Activated T-cell treated with anti-CD3 and anti-CD28 coated beads, Interleukin-2, amount 50 U/mL, for 1 hour (primary cell): ENCODE results near the gene ARPC4.
A peak's percentile ranks its signal among the peaks of the same experiment; 100 is the strongest.

Experiments used
- DNase-seq: peaks from one replicate; pipeline ENCODE4 v3.0.0-alpha.2; 2020

Gene ARPC4

DNA sequence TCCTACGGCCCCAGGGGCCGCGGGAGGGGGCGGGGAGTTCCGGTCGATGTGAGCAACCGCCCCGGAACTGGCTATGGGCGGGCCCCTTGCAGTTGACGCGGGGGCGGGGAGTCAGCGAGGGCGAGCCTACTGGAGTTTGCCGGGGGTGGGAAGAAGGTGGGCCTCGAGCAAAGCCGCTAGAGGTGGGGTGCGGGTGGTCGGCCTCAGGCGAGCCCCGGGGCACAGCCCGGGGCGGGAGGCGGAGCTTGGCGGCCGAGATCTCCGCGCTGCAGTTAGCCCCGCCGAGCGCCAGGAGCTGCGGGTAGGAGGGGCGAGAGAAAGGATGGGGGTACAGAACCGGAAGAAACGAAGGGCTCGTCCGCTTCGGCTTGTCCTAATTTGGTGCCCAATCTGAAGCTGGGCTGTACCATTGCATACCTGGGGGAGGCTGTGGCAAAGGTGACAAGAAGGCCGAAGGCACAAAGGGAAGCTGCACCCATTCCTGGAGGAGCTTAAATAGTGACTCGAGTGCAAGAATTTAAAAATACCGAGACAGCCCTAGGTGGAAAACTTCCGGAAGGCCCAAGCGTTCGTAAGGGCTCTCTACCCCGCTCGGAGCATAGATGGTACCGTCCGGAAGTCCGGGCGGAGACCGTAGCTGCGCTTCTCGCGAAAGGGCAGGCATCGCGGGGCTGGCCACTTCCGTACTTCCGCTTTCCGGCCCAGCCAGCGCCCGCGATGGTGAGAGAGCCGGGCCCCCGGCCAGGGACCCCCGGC is at the start of gene ARPC4, which contains the start of gene TADA3:
Gene ARPC4 (plus strand): TSS at position 678 of the 756 bp plus-strand sequence. CDS start 40 bp downstream, at position 718.
Gene TADA3 (minus strand): TSS at position 69 of the 756 bp plus-strand sequence. CDS start 1,007 bp downstream, outside the sequence.
- DNase-seq = peak; percentile 93

DNA sequence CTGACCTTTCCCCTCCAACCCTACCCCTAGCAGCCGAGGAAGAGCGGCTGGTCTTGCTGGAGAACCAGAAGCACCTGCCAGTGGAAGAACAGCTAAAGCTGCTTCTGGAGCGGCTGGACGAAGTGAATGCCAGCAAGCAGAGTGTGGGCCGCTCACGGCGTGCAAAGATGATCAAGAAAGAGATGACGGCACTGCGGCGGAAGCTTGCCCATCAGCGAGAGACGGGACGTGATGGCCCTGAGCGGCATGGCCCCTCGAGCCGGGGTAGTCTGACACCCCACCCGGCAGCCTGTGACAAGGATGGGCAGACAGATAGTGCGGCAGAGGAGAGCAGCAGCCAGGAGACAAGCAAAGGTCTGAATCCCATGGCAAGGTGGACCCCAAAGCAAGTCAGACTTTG is 49.3 kb upstream of the ARPC4 start:
- DNase-seq = no peak

DNA sequence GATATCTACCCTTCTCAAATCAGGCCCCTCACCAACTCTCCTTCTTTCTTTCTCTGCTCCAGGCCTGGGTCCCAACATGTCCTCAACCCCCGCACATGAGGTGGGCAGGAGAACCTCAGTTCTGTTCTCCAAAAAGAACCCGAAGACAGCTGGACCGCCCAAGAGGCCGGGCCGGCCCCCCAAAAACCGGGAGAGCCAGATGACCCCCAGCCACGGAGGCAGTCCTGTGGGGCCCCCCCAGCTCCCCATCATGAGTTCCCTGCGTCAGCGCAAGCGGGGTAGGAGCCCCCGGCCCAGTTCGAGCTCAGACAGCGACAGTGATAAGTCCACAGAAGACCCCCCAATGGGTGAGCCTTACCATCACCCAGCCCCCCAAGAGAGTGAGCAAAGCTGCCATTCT is 48.7 kb upstream of the ARPC4 start:
- no peak for DNase-seq

DNA sequence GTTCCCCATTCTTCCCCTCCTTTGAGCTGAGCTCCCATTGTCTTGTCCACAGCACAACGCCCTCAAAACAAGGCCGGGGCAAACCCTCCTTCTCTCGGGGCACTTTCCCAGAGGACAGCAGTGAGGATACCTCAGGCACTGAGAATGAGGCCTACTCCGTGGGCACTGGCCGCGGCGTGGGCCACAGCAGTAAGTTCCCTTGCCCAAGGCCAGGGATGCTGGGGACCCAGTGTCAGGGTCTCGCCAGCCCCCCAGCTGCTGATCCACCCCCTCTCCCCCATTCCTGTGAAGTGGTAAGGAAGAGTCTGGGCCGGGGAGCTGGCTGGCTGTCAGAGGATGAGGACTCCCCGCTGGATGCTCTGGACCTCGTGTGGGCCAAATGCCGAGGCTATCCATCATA is 47.4 kb upstream of the ARPC4 start:
- DNase-seq = no peak

DNA sequence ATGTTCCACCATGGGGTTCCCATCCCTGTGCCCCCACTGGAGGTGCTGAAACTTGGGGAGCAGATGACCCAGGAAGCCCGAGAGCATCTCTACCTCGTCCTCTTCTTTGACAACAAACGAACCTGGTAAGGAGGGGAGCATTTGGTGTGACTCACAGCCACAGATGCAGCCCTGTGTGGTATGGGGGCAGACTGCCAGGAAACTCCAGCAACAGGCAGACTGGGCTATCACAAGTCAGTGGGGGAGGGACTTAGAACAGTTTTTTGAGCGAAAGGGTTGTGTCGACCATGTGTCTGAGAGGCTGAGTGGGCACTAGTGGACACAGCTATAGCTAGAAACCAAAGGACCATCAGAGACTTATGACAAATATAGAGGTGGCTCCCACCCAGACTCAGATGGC is 46.6 kb upstream of the ARPC4 start:
- DNase-seq = no peak

DNA sequence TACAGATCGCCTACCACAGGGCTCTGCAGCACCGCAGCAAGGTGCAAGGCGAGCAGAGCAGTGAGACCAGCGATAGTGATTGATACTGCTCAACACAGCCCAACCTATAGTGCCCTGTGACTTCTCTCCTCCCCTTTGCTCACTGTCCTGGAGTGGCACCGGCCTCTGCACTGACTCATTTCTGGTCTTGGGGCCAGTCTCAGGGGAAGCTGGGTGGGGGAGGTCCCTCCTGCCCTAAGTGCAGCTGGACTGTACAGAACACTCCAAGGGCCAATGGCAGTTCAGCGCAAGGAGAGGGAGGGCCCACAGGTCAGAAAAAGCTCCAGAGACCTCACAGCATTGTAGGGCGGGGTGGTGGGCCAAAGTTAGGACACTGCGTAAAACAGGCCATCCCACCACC is 45.6 kb upstream of the ARPC4 start:
- DNase-seq = no peak

DNA sequence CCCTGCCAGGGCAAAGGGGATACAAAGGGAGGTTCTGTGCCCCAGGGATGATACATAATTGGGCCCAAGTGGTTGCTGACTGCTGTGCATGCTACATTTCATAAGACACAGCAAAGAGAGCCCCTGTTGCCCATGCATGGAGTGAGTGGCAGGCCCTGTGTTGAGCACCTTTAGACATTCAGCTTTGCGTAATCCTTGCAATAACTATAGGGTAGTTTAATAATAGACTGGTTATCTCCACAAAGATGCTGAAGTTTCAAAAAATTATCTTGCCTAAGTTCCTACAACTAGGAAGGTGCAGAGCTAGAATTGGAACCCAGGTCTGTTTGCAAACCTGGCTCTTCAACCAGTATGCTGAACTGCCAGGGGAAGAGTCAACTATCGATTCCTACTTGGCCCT is 44.9 kb upstream of the ARPC4 start:
- DNase-seq = no peak

DNA sequence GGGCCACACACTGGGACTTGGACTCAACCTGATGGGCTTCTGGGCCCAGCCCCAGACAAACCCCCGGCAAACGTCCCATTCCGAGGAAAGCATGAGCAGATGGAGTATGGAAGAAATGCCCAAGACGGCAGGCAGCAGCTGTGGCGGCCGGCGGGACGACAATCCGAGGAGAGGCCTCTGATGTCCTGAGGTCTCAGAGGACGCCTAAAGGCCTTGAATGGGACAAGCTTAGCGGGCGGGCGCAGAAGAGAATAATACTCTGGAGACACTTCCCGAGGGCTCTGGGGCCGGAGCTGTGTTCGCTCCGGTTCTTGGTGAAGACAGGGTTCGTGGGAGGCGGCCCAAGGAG is 43.6 kb upstream of the ARPC4 start:
- DNase-seq = no peak

DNA sequence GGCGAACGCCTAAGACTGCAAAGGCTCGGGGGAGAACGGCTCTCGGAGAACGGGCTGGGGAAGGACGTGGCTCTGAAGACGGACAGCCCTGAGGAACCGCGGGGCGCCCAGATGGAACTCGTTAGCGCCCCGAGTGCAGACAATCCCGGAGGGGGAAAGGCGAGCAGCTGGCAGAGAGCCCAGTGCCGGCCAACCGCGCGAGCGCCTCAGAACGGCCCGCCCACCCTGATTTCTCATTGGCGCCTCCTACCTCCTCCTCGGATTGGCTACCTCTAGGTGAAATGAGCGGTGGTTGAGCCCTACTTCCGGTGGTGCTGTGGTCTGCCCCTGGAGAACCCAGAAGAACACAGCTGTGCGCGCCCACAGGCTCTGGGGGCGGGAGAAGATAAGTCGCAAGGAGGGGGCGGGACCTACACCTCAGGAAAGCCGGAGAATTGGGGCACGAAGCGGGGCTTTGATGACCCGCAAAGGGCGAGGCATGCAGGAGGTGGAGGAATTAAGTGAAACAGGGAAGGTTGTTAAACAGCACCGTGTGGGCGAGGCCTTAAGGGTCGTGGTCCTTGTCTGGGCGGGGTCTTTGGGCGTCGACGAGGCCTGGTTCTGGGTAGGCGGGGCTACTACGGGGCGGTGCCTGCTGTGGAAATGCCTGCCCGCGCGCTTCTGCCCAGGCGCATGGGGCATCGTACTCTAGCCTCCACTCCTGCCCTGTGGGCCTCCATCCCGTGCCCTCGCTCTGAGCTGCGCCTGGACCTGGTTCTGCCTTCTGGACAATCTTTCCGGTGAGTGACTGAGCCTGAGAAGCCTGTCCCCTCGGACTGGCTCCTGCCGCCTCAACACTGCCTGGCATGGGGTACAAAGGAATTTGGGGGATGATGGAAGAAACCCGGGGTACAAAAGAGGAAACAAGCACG is 43.0 kb upstream of the ARPC4 start, which contains the start of gene OGG1:
Gene OGG1 (plus strand): TSS at position 308 of the 911 bp plus-strand sequence. CDS start 335 bp downstream, at position 643.
- DNase-seq = peak; percentile 90

DNA sequence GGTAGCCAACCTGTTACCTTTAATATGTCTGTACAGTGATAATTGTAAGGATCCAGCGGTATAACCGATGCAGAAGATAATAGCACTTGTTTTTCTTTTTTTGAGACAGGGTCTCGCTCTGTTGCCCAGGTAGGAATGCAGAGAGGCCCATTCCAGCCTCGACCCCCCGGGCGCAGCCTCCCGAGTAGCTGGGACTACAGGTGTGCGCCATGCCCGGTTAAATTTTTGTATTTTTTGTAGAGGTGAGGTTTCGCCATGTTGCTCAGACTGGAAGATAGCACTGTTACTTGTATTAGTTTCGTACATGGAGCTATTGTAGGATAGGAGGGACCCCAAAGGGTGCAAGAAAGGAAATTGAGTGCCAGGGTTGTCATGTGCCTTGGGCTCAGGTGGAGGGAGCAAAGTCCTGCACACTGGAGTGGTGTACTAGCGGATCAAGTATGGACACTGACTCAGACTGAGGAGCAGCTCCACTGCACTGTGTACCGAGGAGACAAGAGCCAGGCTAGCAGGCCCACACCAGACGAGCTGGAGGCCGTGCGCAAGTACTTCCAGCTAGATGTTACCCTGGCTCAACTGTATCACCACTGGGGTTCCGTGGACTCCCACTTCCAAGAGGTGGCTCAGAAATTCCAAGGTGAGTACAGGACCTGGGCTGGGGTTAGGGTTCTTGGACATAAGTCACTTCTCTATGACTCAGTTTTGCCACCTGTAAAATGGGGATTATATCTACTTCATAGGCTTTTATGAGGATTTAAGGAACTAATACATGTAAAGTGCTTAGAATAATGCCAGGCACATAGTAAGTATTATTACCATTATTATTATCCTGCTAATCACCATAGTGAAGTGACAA is 42.1 kb upstream of the ARPC4 start:
- no peak for DNase-seq

DNA sequence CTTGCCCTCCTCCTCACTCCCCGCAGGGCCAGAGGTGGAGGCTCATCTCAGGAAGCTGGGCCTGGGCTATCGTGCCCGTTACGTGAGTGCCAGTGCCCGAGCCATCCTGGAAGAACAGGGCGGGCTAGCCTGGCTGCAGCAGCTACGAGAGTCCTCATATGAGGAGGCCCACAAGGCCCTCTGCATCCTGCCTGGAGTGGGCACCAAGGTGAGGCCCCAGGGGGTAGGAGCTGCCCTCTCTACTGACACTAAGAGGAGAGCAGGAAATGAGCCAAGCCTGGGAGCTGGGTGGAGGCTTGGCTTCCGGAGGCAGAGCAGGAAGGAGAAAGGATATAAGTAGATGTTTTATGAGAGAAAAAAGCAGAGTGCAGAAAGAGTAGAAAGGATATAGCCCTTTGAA is 38.2 kb upstream of the ARPC4 start:
- DNase-seq = no peak

DNA sequence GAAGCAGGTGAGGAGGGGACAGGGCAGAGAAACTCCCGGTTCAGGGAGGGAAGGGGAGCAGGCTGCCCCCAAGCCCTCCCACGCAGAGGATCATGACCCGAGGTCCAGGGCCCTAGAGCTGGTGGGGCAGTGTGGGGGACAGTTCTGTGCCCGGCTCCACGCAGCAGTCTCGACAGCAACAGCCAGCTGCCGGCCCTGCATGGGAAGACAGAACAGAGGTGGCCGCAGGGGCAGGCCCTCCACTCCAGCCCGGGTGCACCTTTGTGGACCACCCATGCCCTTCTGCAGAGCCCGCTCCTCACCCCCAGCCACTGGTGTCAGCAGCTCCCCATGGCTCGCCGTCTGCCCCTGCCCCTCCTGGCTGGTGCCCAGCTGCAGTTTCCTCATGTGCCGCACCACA is 35.5 kb upstream of the ARPC4 start:
- DNase-seq = no peak

DNA sequence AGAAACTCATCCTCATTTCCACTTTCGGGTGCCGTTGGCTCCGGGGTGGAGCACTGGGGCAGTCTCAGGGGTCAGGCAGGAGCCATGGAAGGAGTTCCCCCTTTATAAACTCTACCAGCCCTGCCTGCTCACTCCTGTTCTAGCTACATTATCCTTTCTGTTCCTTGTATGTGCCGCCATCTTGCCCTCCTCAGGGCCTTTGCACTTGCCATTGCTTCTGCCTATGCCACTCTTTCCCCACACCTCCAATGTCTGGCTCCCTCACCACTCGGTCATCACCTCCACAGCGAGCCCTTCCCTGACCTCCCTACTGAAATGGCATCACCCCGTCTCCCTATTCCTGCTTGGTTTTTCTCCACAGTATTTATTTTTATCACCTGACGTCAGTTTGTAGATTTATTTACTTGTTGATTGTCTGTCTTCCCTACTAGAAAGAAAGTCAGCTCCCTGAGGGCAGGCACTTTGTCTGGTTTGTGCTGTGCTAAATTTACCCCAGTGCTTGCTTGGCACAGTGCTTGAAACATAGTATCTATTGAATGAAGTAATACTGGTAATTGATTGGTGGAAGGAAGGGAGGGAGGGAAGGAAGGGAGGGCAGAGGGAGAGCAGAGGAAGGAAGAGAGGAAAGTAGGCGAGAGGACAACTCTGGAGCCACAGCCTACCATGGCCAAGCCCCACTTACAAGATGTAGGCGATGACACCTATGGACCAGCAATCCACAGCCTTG is 31.9 kb upstream of the ARPC4 start:
- no peak for DNase-seq

DNA sequence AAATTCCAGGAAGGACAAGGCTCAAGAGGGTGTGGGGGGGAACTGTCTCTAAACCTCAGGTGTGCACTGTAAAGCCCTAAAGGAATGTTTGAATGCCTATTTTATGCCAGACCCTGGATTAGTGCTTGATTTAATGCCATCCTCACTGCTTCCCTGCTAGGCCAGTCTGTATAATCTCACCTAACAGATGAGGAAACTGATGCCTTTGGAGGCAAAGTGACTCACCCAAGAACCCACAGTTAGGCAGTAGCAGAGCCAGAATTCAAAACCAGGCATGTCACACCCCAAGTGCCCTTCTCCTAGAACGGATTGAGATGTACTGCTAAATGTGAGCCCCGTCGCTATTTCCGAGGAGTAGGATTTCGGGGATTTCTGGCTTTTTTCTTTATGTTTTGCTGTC is 31.0 kb upstream of the ARPC4 start:
- no peak for DNase-seq

DNA sequence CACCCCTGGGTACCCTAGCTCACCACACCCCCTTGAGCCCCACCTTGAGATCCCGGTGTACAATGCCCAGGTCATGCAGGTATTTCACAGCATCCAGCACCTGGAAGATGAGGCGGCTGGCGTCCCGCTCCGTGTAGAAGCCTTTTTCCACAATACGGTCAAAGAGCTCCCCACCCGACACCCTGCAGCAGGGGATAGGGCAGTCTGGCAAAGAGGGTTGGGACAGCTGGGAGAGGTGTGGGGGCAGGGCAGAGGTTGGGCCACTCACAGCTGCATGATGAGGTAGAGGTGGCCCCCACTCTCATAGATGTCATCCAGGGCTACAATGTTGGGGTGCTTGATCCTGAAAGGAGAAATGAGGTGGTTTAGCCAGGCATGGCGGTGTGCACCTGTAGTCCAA is 30.0 kb upstream of the ARPC4 start:
- DNase-seq = no peak

DNA sequence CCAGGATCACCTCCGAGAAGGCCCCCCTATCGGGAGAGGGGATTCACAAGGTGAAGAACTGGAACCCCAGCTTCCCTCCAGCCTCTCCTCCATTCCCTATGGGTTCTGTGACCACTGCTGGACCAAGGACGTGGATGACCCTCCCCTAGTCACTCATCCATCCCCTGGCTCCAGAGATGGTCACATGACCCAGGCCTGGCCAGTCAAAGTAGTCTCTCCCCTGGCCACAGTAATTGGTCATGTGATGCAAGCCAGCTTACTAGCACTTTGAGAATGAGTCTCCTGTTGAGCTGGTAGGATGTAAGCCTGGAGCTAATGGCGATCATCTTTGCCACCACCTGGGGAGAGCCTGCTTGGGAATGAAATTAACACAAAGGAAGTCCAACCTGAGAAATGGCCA is 27.0 kb upstream of the ARPC4 start:
- no peak for DNase-seq

DNA sequence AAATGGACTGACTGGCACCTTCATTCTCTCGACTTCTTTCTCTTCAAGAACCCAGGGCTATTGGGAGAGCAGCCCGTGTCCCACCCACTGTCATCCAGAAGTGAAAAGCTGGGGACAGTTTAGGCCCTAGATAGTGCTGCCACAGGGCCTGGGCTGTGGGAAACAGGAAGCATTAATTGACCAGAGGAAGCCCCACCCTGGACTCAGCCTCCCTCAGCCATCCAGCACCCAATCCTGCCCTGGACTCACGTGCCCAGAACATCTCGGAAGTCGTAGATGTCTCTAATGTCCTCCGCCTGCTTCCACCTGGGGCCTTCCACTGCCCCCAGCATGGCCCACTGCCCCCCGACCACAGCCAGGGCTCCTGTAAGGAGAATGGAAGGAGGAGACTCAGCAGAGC is 25.5 kb upstream of the ARPC4 start:
- no peak for DNase-seq

DNA sequence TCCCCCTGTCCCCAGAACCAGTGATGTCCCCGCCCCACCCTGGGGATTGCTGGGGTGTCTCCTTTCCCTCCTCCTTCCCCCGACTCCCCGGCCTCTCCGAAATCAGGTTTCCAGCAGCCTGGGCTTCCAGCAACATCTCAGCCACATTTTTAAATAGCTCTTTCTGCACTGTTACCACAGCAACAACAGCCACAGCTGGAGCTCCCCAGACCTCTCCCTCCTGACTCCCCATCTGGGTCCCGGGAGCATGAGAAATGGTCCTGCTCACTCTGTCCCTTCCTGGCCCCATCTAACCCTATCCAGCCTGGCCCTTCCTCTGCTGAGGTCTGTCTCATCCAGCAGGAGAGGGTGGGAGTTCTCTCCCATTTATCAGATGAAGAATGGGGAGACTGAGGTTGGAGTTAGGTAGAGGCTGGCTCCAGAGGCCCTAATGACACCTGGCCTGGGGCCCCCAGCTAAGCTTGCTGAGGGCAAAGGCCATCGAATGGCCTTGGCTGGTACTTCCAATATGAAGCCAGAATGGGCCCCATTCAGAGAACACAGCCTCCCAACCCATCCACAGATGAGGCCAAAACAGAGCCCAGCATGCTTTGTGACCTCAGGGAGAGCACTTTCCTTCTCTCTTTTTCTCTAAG is 24.6 kb upstream of the ARPC4 start:
- no peak for DNase-seq

DNA sequence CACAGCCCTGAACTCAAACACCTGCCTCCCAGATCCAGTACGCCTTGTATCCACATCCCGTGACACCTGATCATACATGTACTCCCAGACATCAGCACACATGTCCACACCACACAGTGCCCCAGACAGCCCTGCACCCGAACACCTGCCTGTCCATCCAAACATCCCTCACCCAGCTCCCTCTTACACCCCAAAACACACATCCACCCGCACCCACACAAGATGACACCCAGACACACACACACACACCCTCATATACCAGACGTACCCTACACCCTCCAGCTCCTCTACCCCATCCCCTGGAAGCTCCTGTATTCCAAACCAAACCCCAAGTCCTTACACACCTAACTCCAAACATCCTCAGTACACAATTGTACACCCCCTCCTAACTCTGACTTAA is 23.9 kb upstream of the ARPC4 start:
- DNase-seq = no peak

DNA sequence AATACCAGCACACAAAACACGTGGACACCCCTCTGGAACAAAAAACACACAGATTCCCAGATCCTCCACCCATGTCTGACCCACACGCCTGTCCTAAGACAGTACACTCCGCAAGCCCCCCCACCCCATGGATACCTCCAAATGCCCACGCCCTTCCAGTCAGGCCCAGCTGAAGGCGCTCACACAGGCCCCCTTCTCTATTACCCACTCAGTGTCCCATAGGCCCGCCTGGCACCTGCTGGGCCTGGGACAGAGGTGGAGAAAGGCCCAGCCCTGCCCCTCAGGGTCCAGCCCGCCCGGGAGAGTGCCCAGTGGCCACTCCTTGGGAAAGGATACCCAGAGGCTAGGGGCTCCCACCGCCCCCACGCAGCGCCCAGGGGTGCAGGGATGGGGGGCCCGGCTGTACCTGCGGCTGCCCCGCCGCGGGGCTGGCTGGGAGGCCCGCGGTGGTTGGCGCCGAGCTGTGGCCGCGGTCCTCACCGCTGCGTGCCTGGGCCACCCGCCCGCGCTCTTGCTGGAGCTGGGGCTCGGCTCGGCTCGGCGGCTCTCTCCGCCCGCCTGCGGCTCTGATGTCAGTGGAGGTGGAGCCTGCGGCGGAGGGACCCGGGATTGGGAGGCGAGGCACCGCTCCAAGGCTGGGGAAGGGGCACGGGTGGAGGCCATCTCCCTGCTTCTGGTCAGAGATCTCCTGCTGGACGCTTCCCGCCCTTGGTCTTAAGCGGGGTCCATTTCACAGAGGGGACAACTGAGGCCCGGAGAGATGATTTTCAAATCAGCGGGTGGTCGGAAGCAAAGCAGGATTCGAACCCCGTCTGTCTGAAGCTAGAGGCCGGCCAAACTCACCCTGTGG is 23.2 kb upstream of the ARPC4 start, which contains the start of gene CAMK1:
Gene CAMK1 (minus strand): TSS at position 522 of the 850 bp plus-strand sequence. CDS start 2,198 bp downstream, outside the sequence.
- DNase-seq = peak; percentile 66
